ENCODE data around the gene SNIP1. TPM values are rescaled to one million over a fixed set of nuclear protein-coding genes. Genes with fewer than 3 reads are reported as not detected.
"Not testable (repeated sequence)": the region's sequence is repeated elsewhere in the genome, so short reads cannot be mapped to it uniquely, and the experiment has no call there.

Gene SNIP1
- total and polyA plus RNA-seq, 2 of the 8 experiments (the other 6 are each of a cell fraction or from before 2014, with no cell fraction given), result 3.7 to 15.7 TPM

- not testable (repeated sequence) for H3K4ac ChIP-seq (replicated peaks; ENCODE audit: insufficient read length, low read depth, low read length); H3K79me2 ChIP-seq (ENCODE audit: control insufficient read depth in 1 of 2, insufficient read depth in 2 of 2, low read length in 2 of 2); H3K23ac ChIP-seq (ENCODE audit: insufficient read length); H2BK120ac ChIP-seq (replicated peaks; ENCODE audit: low read depth, low read length); DNase-seq (ENCODE audit: low read depth in 1 of 2, low spot score in 2 of 2); H3K23me2 ChIP-seq (ENCODE audit: low read depth, low read length); H3K79me1 ChIP-seq (ENCODE audit: low read depth, low read length); H2AFZ ChIP-seq (ENCODE audit: low read length); H3K14ac ChIP-seq (ENCODE audit: insufficient read length); H4K5ac ChIP-seq (ENCODE audit: insufficient read length, low read depth, low read length); H4K20me1 ChIP-seq (replicated peaks in 1 of 2; ENCODE audit: control insufficient read depth in 1 of 2, insufficient read depth in 2 of 2, low read length in 2 of 2); H4K91ac ChIP-seq (replicated peaks; ENCODE audit: insufficient read length, low read length); H3K27me3 ChIP-seq (replicated peaks in 1 of 4; ENCODE audit: control insufficient read depth in 3 of 4, extremely low read depth in 1 of 4, insufficient read depth in 3 of 4, low read length in 3 of 4); H3K9ac ChIP-seq (replicated peaks in 1 of 4; ENCODE audit: extremely low read depth in 1 of 4, low read depth in 3 of 4, low read length in 3 of 4); H3K56ac ChIP-seq (replicated peaks; ENCODE audit: insufficient read length, low read depth, low read length); H3K27ac ChIP-seq (ENCODE audit: low read depth, low read length); H3K18ac ChIP-seq (ENCODE audit: extremely low read depth, low read length); H3K4me3 ChIP-seq (ENCODE audit: extremely low read depth in 1 of 4, insufficient read depth in 2 of 4, low read depth in 3 of 4, low read length in 4 of 4); H2BK20ac ChIP-seq (ENCODE audit: low read length); FAIRE-seq; H4K8ac ChIP-seq (ENCODE audit: extremely low read depth, insufficient read depth, low read length); H2BK12ac ChIP-seq (ENCODE audit: low read depth, low read length); H2BK5ac ChIP-seq (ENCODE audit: low read depth, low read length); H3K4me2 ChIP-seq (ENCODE audit: insufficient read depth in 1 of 2, low read depth in 2 of 2, low read length in 2 of 2); H3K9me3 ChIP-seq (ENCODE audit: insufficient read depth in 2 of 2, low read depth in 1 of 2, low read length in 1 of 2); H3K4me1 ChIP-seq (replicated peaks in 1 of 4; ENCODE audit: control insufficient read depth in 3 of 4, insufficient read depth in 4 of 4, low read length in 3 of 4); H2AK5ac ChIP-seq (ENCODE audit: low read depth, low read length); H2BK15ac ChIP-seq (ENCODE audit: low read length)
- WGBS, 2 experiments (ENCODE audit: extremely low coverage in 1 of 2, insufficient coverage in 1 of 2, insufficient read length in 1 of 2, insufficient replicate concordance in 2 of 2, low coverage in 1 of 2, low lambda C conversion rate in 2 of 2, missing lambda C conversion rate in 1 of 2), result 95% methylated on average over 4 of the region's 4 CpGs; no CpG with 5 or more reads in 1 of the 2 experiments
- POLR2A ChIA-PET (ENCODE audit: partially characterized antibody), result interaction anchor here (2.0 kb wide), 1 partner anchor 10 kb away, joined by 9 read pairs; the partner anchor contains the start of gene GNL2
- H3K36me3 ChIP-seq (ENCODE audit: control insufficient read depth in 2 of 4, insufficient read depth in 4 of 4, low read length in 3 of 4), result peaks cover 22 to 75% (median 58%) of the 10 kb centered on the region in 4 experiments
- CTCF ChIA-PET (ENCODE audit: partially characterized antibody), result interaction anchor here (0.6 to 0.7 kb wide), 2 partner anchors 15 to 97 kb away, joined by 3 read pairs; no protein-coding TSS in a partner anchor
These were observed 30.5 kb upstream of the SNIP1 start for GRCh38 chr1:37584544-37584943.
